GM23248 (cell line): ENCODE measurements around the gene DHX29.

Source experiments
- EZH2 ChIP-seq: fragments of 200-600 bp; sonication (generic); IDR thresholded peaks from 2 replicates; pipeline ENCODE4 v1.6.1; 2018; ENCODE audit warnings: antibody characterized with exemption, mild to moderate bottlenecking; ENCODE audit not compliant: insufficient read depth, poor library complexity, severe bottlenecking
- EZH2phosphoT487 ChIP-seq: fragments of 200-600 bp; sonication (generic); IDR thresholded peaks from 2 replicates; pipeline ENCODE4 v1.6.1; 2018; ENCODE audit warnings: antibody characterized with exemption, moderate library complexity, mild to moderate bottlenecking, low read depth; ENCODE audit not compliant: insufficient read depth

GRCh38 chr5:55286411-55286933 is 21.0 kb downstream of the DHX29 start:
- no peak for TF ChIP-seq EZH2
- TF ChIP-seq EZH2phosphoT487: no peak
